Testis (tissue), 3 donors: Measurements from ENCODE around the gene MARCHF9. TPM values are rescaled to one million over a fixed set of nuclear protein-coding genes. Genes with fewer than 3 reads are reported as not detected.

ENCODE experiments used
- DNase-seq: peaks from one replicate; pipeline ENCODE4 v3.0.0-alpha.2; 2019
- H3K27ac ChIP-seq, 2 donors: fragments of 200-600 bp; sonication (generic); one replicate each; pipeline ENCODE4 v1.5.1; 2019
- H3K27me3 ChIP-seq: fragments of 200-600 bp; sonication (generic); one replicate; pipeline ENCODE4 v1.5.1; 2019
- H3K36me3 ChIP-seq: fragments of 200-600 bp; sonication (generic); one replicate; pipeline ENCODE4 v1.5.1; 2017; ENCODE audit warnings: low read depth; ENCODE audit errors: missing control alignments
- H3K4me1 ChIP-seq: fragments of 200-600 bp; sonication (generic); one replicate; pipeline ENCODE4 v1.5.1; 2019
- H3K4me3 ChIP-seq, 2 donors: fragments of 200-600 bp; sonication (generic); one replicate each; pipeline ENCODE4 v1.5.1; 2017 to 2019
- H3K9me3 ChIP-seq: fragments of 200-600 bp; sonication (generic); one replicate; pipeline ENCODE4 v1.5.1; 2017
- CTCF ChIP-seq, 3 experiments: fragments of 450-650 bp in 2 of 3; fragments of 200-600 bp in 1 of 3; sonication (generic) in 1 of 3; IDR thresholded peaks; one replicate each; pipeline ENCODE4 v1.5.1; 2016 to 2019; ENCODE audit warnings: antibody characterized with exemption in 3 of 3, mild to moderate bottlenecking in 2 of 3, moderate library complexity in 1 of 3
- POLR2A ChIP-seq: fragments of 450-650 bp; IDR thresholded peaks from one replicate; pipeline ENCODE4 v1.6.1; 2017; ENCODE audit warnings: antibody characterized with exemption, mild to moderate bottlenecking, moderate library complexity
- WGBS, 2 donors: methylation state at CpG; one replicate each; pipeline ENCODE4 v1.1.5; 2018; 5-methylcytosine and 5-hydroxymethylcytosine counted together
- intact Hi-C: fragments of 100-400 bp; cut with DNase I; formaldehyde crosslinking; loops from one replicate; pipeline ENCODE4 v1.15.1; 2023; ENCODE audit warnings: low total_unique reads
- polyA plus RNA-seq: library from polyadenylated mRNA; stranded (reverse); fragments of 350-450 nt; fragmentation: Illumina TruSeq; extraction: RNeasy Lipid Tissue Mini Kit (QIAGEN cat#74804); gene quantifications from one replicate; pipeline ENCODE4 v1.2.3, GENCODE V29; 2014; ENCODE audit warnings: low read depth, low replicate concordance; ENCODE audit not compliant: insufficient read depth
- total RNA-seq, 2 donors: library from RNA; depleted of rRNA; stranded (reverse); fragments of >200 nt; gene quantifications; one replicate each; pipeline ENCODE4 v1.2.3, GENCODE V29; 2016

MARCHF9 gene
- total and polyA plus RNA-seq, 3 donors from 2014 or later: 8.4 to 15.1 (median 9.2) TPM

- 87 to 94% methylated on average over 13 of the region's 13 CpGs for WGBS, 2 donors
- Histone ChIP-seq H3K4me3 (no peak overlapping the region), H3K27ac (no peak overlapping the region), H3K4me1 (peaks cover 9% of the 10 kb centered on the region), H3K27me3 (no peaks in the 10 kb centered on the region), H3K36me3 (no peaks in the 10 kb centered on the region), H3K9me3 (no peaks in the 10 kb centered on the region)
- intact Hi-C loops: no loop called here
- no peak for TF ChIP-seq POLR2A
- no peak for TF ChIP-seq CTCF (IDR thresholded peaks at IDR 0.05)
- no peak for DNase-seq
These were observed 24.4 kb upstream of the MARCHF9 start for GRCh38 chr12:57730336-57731067.

- DNase-seq: no peak
- intact Hi-C loops: no loop called here
- H3K27me3 ChIP-seq: no peaks in the 10 kb centered on the region
- H3K9me3 ChIP-seq: no peaks in the 10 kb centered on the region
- TF ChIP-seq CTCF (IDR thresholded peaks at IDR 0.05) (no peak), POLR2A (no peak)
- H3K36me3 ChIP-seq: no peaks in the 10 kb centered on the region
- peaks cover 9% of the 10 kb centered on the region for H3K4me1 ChIP-seq
- no peak overlapping the region for H3K4me3 ChIP-seq
- 86 to 87% methylated on average over 19 of the region's 19 CpGs for WGBS, 2 donors
- no peak overlapping the region for H3K27ac ChIP-seq
These were observed 23.4 kb upstream of the MARCHF9 start for GRCh38 chr12:57731411-57732080.

GRCh38 chr12:57732270-57732669 lies 22.6 kb upstream of the MARCHF9 start:
- peaks cover 7% of the 10 kb centered on the region for H3K4me1 ChIP-seq
- no peak for TF ChIP-seq POLR2A
- no peak for TF ChIP-seq CTCF (IDR thresholded peaks at IDR 0.05)
- no peak overlapping the region for H3K4me3 ChIP-seq
- 89% methylated on average over 4 of the region's 4 CpGs for WGBS, 2 donors
- no peak overlapping the region for H3K27ac ChIP-seq
- H3K9me3 ChIP-seq: no peaks in the 10 kb centered on the region
- H3K36me3 ChIP-seq: no peaks in the 10 kb centered on the region
- intact Hi-C loops: no loop called here
- no peak for DNase-seq
- H3K27me3 ChIP-seq: no peaks in the 10 kb centered on the region

- no peaks in the 10 kb centered on the region for H3K36me3 ChIP-seq
- DNase-seq: no peak
- intact Hi-C loops: no loop called here
- WGBS, 2 donors: 83 to 86% methylated on average over 11 of the region's 11 CpGs
- TF ChIP-seq CTCF (IDR thresholded peaks at IDR 0.05) (no peak), POLR2A (no peak)
- H3K27ac ChIP-seq: no peak overlapping the region
- no peaks in the 10 kb centered on the region for H3K9me3 ChIP-seq
- H3K4me1 ChIP-seq: peaks cover 10% of the 10 kb centered on the region
- no peak overlapping the region for H3K4me3 ChIP-seq
- H3K27me3 ChIP-seq: no peaks in the 10 kb centered on the region
These were observed 21.9 kb upstream of the MARCHF9 start for GRCh38 chr12:57732726-57733593.
